Thymus (tissue), 11 donors: ENCODE results near the gene IFIT5. TPM values are rescaled to one million over a fixed set of nuclear protein-coding genes. Genes with fewer than 3 reads are reported as not detected.

Source experiments
- DNase-seq, 9 donors: peaks; one replicate each; pipeline ENCODE4 v3.0.0-alpha.2; 2013; ENCODE audit warnings: low spot score in 9 of 9, low read depth in 6 of 9, missing footprints in 1 of 9
- H3K27ac ChIP-seq, 2 donors: one replicate each; pipeline ENCODE4 v1.5.1; 2013; ENCODE audit warnings: control low read depth in 1 of 2, low read depth in 1 of 2, low read length in 1 of 2, mild to moderate bottlenecking in 1 of 2, moderate library complexity in 1 of 2
- H3K27me3 ChIP-seq, 2 donors: one replicate each; pipeline ENCODE4 v1.5.1; 2013; ENCODE audit warnings: low read length in 1 of 2; ENCODE audit not compliant: control insufficient read depth in 2 of 2, insufficient read depth in 1 of 2
- H3K36me3 ChIP-seq, 2 donors: one replicate each; pipeline ENCODE4 v1.5.1; 2013; ENCODE audit warnings: low read length in 1 of 2, mild to moderate bottlenecking in 1 of 2, moderate library complexity in 1 of 2; ENCODE audit not compliant: control insufficient read depth in 2 of 2, insufficient read depth in 2 of 2
- H3K4me1 ChIP-seq, 2 donors: one replicate each; pipeline ENCODE4 v1.5.1; 2013; ENCODE audit warnings: low read length in 2 of 2; ENCODE audit not compliant: control insufficient read depth in 2 of 2, insufficient read depth in 2 of 2
- H3K4me3 ChIP-seq, 2 donors: one replicate each; pipeline ENCODE4 v1.5.1; 2013; ENCODE audit warnings: low read length in 2 of 2, control low read depth in 1 of 2, mild to moderate bottlenecking in 1 of 2
- H3K9me3 ChIP-seq, 2 donors: one replicate each; pipeline ENCODE4 v1.5.1; 2013; ENCODE audit warnings: low read length in 1 of 2, mild to moderate bottlenecking in 1 of 2; ENCODE audit not compliant: control insufficient read depth in 2 of 2, insufficient read depth in 1 of 2
- WGBS: extraction: QIAGEN DNeasy Blood & Tissue Kit; methylation state at CpG from one replicate; pipeline ENCODE4 v1.1.7; 2013; 5-methylcytosine and 5-hydroxymethylcytosine counted together
- polyA plus RNA-seq: library from polyadenylated mRNA; stranded (reverse); fragments of 200-250 nt; gene quantifications from one replicate; pipeline ENCODE4 v1.2.3, GENCODE V29; 2013
- total RNA-seq: library from RNA; stranded (reverse); fragments of 120-200 nt; gene quantifications from one replicate; pipeline ENCODE4 v1.2.4, GENCODE V29; 2013
- donor health status: healthy.

IFIT5 gene
- total and polyA plus RNA-seq, 2 donors: 17.4 to 17.6 TPM

DNA sequence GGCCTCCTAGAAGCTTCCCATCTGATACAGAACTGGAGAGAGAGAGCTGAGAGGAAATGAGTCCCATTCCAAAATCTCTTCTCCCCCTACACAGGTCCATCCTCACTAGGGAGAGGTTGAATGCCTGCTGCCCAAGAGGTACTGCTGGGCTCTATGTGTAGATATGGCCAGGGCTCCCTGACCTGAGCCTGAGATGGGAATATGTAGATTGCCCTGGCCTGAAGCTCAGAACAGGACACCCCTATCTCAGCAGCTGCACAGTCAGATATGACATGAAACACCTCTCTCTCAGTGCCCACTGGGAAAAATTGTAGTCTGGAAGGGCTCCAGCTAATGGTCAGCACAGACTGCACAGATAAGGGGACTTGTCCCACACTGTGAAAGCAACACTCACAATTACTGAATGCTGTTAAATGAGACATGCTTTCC is 39.6 kb upstream of the IFIT5 start:
- Histone ChIP-seq H3K36me3 (no peaks in the 10 kb centered on the region), H3K4me3 (no peak overlapping the region), H3K27ac (peak overlapping the region in 1 of 2 donors; percentile 47), H3K9me3 (no peaks in the 10 kb centered on the region), H3K4me1 (peaks cover 0 to 3% of the 10 kb centered on the region in 2 donors), H3K27me3 (no peaks in the 10 kb centered on the region)
- DNase-seq: no peak

GRCh38 chr10:89377705-89378637 is 36.4 kb upstream of the IFIT5 start, which contains the start of gene IFIT1B:
Gene IFIT1B (plus strand): TSS chr10:89378056. CDS start chr10:89378136, 80 bp downstream.
- no peaks in the 10 kb centered on the region for H3K36me3 ChIP-seq
- 96% methylated on average over 5 of the region's 5 CpGs for WGBS
- H3K27ac ChIP-seq: no peak within 1 kb of the TSS
- no peaks in the 10 kb centered on the region for H3K9me3 ChIP-seq
- H3K4me1 ChIP-seq: peaks cover 0 to 3% of the 10 kb centered on the region in 2 donors
- H3K27me3 ChIP-seq: no peaks in the 10 kb centered on the region
- DNase-seq: no peak
- H3K4me3 ChIP-seq: no peak within 1 kb of the TSS

GRCh38 chr10:89379103-89379502 is 35.3 kb upstream of the IFIT5 start:
- H3K4me1 ChIP-seq: peaks cover 0 to 3% of the 10 kb centered on the region in 2 donors
- H3K36me3 ChIP-seq: no peaks in the 10 kb centered on the region
- no peaks in the 10 kb centered on the region for H3K27me3 ChIP-seq
- no peak overlapping the region for H3K4me3 ChIP-seq
- H3K9me3 ChIP-seq: no peaks in the 10 kb centered on the region
- H3K27ac ChIP-seq: no peak overlapping the region
- DNase-seq: no peak

- no peak overlapping the region for H3K4me3 ChIP-seq
- 99% methylated on average over 1 of the region's 1 CpG for WGBS
- no peaks in the 10 kb centered on the region for H3K9me3 ChIP-seq
- no peaks in the 10 kb centered on the region for H3K4me1 ChIP-seq
- no peaks in the 10 kb centered on the region for H3K36me3 ChIP-seq
- H3K27ac ChIP-seq: no peak overlapping the region
- no peaks in the 10 kb centered on the region for H3K27me3 ChIP-seq
- no peak for DNase-seq
Observed at GRCh38 chr10:89382757-89383156, 31.6 kb upstream of the IFIT5 start.

DNA sequence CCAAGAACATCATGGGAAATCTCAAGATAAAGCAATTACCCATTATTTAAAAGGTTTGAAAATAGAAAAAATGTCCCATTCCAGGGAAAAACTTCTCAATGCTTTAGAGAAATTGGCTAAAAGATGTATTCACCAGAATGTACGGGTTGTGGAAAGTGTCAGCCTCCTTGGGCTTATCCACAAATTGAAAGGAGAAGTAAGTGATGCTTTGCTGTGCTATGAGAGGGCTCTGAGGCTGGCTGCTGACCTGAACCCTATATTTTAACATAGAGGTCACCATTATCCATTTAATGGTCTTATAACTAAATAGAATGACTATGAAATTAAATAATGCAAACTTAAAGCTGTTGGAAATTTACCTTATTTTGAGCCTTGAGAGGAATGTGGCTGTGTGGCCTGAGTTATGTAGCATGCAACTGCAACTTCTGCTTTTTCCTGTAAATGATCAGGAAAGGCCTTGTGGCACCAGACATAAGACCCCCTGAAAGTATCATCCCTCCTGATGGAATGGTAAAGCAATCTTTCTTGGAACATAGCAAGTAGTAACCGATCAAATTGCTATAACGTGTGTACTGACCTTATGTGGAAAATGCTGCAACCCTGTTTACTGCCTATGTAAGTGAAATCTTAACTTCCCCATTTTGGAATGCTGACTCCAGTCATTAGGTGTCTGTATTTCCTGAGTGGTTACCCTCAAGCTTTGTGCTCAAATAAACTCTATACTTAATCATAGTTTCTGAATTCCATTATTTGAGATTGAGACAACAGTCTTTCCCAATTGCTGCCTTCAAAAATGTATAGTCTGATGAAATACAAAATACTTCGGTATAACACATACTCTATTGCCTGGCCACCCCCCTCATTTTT is 29.7 kb upstream of the IFIT5 start:
- H3K9me3 ChIP-seq: no peaks in the 10 kb centered on the region
- no peak overlapping the region for H3K4me3 ChIP-seq
- DNase-seq: no peak
- H3K27me3 ChIP-seq: no peaks in the 10 kb centered on the region
- H3K36me3 ChIP-seq: no peaks in the 10 kb centered on the region
- H3K27ac ChIP-seq: no peak overlapping the region
- WGBS: 17% methylated on average over 4 of the region's 4 CpGs
- no peaks in the 10 kb centered on the region for H3K4me1 ChIP-seq

GRCh38 chr10:89388806-89389205 is 25.6 kb upstream of the IFIT5 start:
- Histone ChIP-seq H3K36me3 (no peaks in the 10 kb centered on the region), H3K4me3 (no peak overlapping the region), H3K9me3 (no peaks in the 10 kb centered on the region), H3K4me1 (peaks cover 7% of the 10 kb centered on the region in 2 donors), H3K27me3 (no peaks in the 10 kb centered on the region), H3K27ac (no peak overlapping the region)
- WGBS: 97% methylated on average over 2 of the region's 2 CpGs
- DNase-seq: no peak

GRCh38 chr10:89389254-89389653 is 25.1 kb upstream of the IFIT5 start:
- Histone ChIP-seq H3K4me3 (no peak overlapping the region), H3K4me1 (peaks cover 7% of the 10 kb centered on the region in 2 donors), H3K36me3 (no peaks in the 10 kb centered on the region), H3K9me3 (no peaks in the 10 kb centered on the region), H3K27ac (no peak overlapping the region), H3K27me3 (no peaks in the 10 kb centered on the region)
- WGBS: 96% methylated on average over 1 of the region's 1 CpG
- DNase-seq: peak in 1 of 9 donors; percentile 24

GRCh38 chr10:89390476-89391225 is 23.7 kb upstream of the IFIT5 start:
- no peak overlapping the region for H3K4me3 ChIP-seq
- H3K27me3 ChIP-seq: no peaks in the 10 kb centered on the region
- WGBS: 98% methylated on average over 5 of the region's 5 CpGs
- peaks cover 7% of the 10 kb centered on the region in 2 donors for H3K4me1 ChIP-seq
- DNase-seq: no peak
- H3K36me3 ChIP-seq: no peaks in the 10 kb centered on the region
- H3K27ac ChIP-seq: no peak overlapping the region
- H3K9me3 ChIP-seq: no peaks in the 10 kb centered on the region
